Right lobe of liver (tissue), 4 donors: ENCODE results near the gene SLC51A.
"Not testable (repeated sequence)": the region's sequence is repeated elsewhere in the genome, so short reads cannot be mapped to it uniquely, and the experiment has no call there.

Experiments used
- CTCF ChIP-seq, 4 donors: fragments of 200-600 bp in 3 of 4; fragments of 450-650 bp in 1 of 4; IDR thresholded peaks; one replicate each; pipeline versions ENCODE4 v1.5.1 to v1.8.0; 2016 to 2022; ENCODE audit warnings: antibody characterized with exemption in 4 of 4, mild to moderate bottlenecking in 2 of 4
- POLR2A ChIP-seq: fragments of 450-650 bp; IDR thresholded peaks from one replicate; pipeline ENCODE4 v1.6.1; 2017; ENCODE audit warnings: antibody characterized with exemption, mild to moderate bottlenecking
- donor health status: DM: no; HTN: no; CAD: no.
- donor health status: DM: no; HTN: no; CAD: no.
- donor health status: DM: no; HTN: yes; CAD: no.

GRCh38 chr3:196244166-196244565 is 27.8 kb downstream of the SLC51A start:
- not testable (repeated sequence) for TF ChIP-seq CTCF (IDR thresholded peaks at IDR 0.05); POLR2A
